Measurements from ENCODE around the gene OTUB2.

OTUB2 gene

DNA sequence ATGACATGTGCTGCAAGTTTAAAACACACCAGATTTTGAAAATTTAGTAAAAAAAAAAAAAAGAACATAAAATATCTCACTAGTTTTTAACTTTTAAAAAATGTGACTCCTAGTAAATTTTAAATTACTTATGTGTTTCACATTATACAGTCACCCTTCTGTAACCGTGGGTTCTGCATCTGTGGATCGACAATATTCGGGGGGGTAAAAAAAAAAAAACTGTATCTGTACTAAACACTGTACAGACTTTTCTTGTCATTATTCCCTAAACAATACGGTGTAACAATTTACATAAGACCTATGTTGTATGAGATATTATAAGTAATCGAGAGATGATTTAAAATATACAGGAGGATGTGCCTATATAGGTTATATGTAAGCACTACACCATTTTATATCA is 51.7 kb downstream of the OTUB2 start:
- no peak for ATAC-seq

GRCh38 chr14:94079891-94080620 is 53.9 kb downstream of the OTUB2 start:
- ATAC-seq, result no peak
- no peak for TF ChIP-seq GLIS3 (CRISPR knock-in tag; IDR thresholded peaks at IDR 0.05)
- TF ChIP-seq BACH2 (CRISPR knock-in tag; IDR thresholded peaks at IDR 0.05; ENCODE audit: borderline replicate concordance), result no peak
- no peak for TF ChIP-seq ESRRG (CRISPR knock-in tag; IDR thresholded peaks at IDR 0.05)
- TF ChIP-seq ZFP30 (CRISPR knock-in tag; IDR thresholded peaks at IDR 0.05), result no peak
- TF ChIP-seq PPARA (CRISPR knock-in tag; IDR thresholded peaks at IDR 0.05; ENCODE audit: borderline replicate concordance), result no peak
- TF ChIP-seq RARB (CRISPR knock-in tag; IDR thresholded peaks at IDR 0.05), result no peak
- TF ChIP-seq CSDC2 (CRISPR knock-in tag; IDR thresholded peaks at IDR 0.05), result no peak
- TF ChIP-seq ZFP3 (CRISPR knock-in tag; IDR thresholded peaks at IDR 0.05), result no peak
- no peak for TF ChIP-seq ZNF70 (CRISPR knock-in tag; IDR thresholded peaks at IDR 0.05)
- no peak for TF ChIP-seq ZC3H10 (CRISPR knock-in tag; IDR thresholded peaks at IDR 0.05)
- TF ChIP-seq, protein P1, sequence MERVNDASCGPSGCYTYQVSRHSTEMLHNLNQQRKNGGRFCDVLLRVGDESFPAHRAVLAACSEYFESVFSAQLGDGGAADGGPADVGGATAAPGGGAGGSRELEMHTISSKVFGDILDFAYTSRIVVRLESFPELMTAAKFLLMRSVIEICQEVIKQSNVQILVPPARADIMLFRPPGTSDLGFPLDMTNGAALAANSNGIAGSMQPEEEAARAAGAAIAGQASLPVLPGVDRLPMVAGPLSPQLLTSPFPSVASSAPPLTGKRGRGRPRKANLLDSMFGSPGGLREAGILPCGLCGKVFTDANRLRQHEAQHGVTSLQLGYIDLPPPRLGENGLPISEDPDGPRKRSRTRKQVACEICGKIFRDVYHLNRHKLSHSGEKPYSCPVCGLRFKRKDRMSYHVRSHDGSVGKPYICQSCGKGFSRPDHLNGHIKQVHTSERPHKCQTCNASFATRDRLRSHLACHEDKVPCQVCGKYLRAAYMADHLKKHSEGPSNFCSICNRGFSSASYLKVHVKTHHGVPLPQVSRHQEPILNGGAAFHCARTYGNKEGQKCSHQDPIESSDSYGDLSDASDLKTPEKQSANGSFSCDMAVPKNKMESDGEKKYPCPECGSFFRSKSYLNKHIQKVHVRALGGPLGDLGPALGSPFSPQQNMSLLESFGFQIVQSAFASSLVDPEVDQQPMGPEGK (CRISPR knock-in tag; IDR thresholded peaks at IDR 0.05; ENCODE audit: borderline replicate concordance), result no peak

More for the DNA sequence above, 51.7 kb downstream of the OTUB2 start:
- TF ChIP-seq RARB (CRISPR knock-in tag; IDR thresholded peaks at IDR 0.05) (no peak), OSR1 (CRISPR knock-in tag; IDR thresholded peaks at IDR 0.05) (no peak), ISL1 (CRISPR knock-in tag; IDR thresholded peaks at IDR 0.05) (no peak), CREB5 (CRISPR knock-in tag; IDR thresholded peaks at IDR 0.05; ENCODE audit: low read depth) (no peak), PPARA (CRISPR knock-in tag; IDR thresholded peaks at IDR 0.05; ENCODE audit: borderline replicate concordance) (no peak), ZNF70 (CRISPR knock-in tag; IDR thresholded peaks at IDR 0.05) (no peak), BACH2 (CRISPR knock-in tag; IDR thresholded peaks at IDR 0.05; ENCODE audit: borderline replicate concordance) (no peak), GLIS3 (CRISPR knock-in tag; IDR thresholded peaks at IDR 0.05) (no peak), TSHZ2 (CRISPR knock-in tag; IDR thresholded peaks at IDR 0.05) (no peak), ZNF565 (CRISPR knock-in tag; conservative IDR thresholded peaks at IDR 0.05; ENCODE audit: low read depth) (no peak), ZNF8 (CRISPR knock-in tag; IDR thresholded peaks at IDR 0.05) (no peak), ARNTL (CRISPR knock-in tag; IDR thresholded peaks at IDR 0.05; ENCODE audit: borderline replicate concordance, low read depth) (no peak), ESRRG (CRISPR knock-in tag; IDR thresholded peaks at IDR 0.05) (no peak), CSDC2 (CRISPR knock-in tag; IDR thresholded peaks at IDR 0.05) (no peak), SNAI2 (CRISPR knock-in tag; IDR thresholded peaks at IDR 0.05) (no peak), ZFP30 (CRISPR knock-in tag; IDR thresholded peaks at IDR 0.05) (no peak)
- TF ChIP-seq, protein P2, sequence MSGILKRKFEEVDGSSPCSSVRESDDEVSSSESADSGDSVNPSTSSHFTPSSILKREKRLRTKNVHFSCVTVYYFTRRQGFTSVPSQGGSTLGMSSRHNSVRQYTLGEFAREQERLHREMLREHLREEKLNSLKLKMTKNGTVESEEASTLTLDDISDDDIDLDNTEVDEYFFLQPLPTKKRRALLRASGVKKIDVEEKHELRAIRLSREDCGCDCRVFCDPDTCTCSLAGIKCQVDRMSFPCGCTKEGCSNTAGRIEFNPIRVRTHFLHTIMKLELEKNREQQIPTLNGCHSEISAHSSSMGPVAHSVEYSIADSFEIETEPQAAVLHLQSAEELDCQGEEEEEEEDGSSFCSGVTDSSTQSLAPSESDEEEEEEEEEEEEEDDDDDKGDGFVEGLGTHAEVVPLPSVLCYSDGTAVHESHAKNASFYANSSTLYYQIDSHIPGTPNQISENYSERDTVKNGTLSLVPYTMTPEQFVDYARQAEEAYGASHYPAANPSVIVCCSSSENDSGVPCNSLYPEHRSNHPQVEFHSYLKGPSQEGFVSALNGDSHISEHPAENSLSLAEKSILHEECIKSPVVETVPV (CRISPR knock-in tag; IDR thresholded peaks at IDR 0.05), result no peak
- TF ChIP-seq, protein P3, sequence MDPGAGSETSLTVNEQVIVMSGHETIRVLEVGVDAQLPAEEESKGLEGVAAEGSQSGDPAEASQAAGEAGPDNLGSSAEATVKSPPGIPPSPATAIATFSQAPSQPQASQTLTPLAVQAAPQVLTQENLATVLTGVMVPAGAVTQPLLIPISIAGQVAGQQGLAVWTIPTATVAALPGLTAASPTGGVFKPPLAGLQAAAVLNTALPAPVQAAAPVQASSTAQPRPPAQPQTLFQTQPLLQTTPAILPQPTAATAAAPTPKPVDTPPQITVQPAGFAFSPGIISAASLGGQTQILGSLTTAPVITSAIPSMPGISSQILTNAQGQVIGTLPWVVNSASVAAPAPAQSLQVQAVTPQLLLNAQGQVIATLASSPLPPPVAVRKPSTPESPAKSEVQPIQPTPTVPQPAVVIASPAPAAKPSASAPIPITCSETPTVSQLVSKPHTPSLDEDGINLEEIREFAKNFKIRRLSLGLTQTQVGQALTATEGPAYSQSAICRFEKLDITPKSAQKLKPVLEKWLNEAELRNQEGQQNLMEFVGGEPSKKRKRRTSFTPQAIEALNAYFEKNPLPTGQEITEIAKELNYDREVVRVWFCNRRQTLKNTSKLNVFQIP (CRISPR knock-in tag; IDR thresholded peaks at IDR 0.05; ENCODE audit: borderline replicate concordance, low read depth), result no peak
- TF ChIP-seq, protein P1 (CRISPR knock-in tag; IDR thresholded peaks at IDR 0.05; ENCODE audit: borderline replicate concordance), result no peak
